ENCODE results near the gene ARL6IP5. TPM values are rescaled to one million over a fixed set of nuclear protein-coding genes. Genes with fewer than 3 reads are reported as not detected.

The ARL6IP5 gene
- total and polyA plus RNA-seq, 2 of the 13 experiments (the other 11 are each of a cell fraction or from before 2014, with no cell fraction given) = 23.7 to 29.6 TPM

DNA sequence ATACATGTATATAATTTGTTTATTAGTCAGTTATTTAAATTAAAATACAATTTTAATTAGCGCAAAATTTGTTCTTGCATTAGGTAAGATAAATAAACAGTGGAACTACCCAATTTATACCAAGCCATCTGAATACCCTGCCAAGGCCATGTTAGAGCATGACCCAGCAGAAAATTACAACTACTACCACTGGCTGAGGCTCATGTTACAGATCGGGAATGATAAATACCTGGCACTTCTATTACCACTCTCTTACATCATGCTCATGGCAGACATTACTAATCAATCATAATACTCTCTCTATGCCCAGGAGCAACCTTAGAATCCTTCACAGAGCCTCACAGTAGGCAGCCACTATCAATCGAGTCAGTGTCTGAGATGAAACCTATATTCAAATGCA, 58.9 kb downstream of the ARL6IP5 start:
- Histone ChIP-seq H3K36me3 (replicated peaks in 1 of 2; ENCODE audit: control insufficient read depth in 1 of 2, insufficient read depth in 2 of 2, low read length in 2 of 2) (no peaks in the 10 kb centered on the region), H3K4me3 (replicated peaks in 1 of 3; ENCODE audit: insufficient read depth in 1 of 3, low read depth in 2 of 3, low read length in 3 of 3) (no peak overlapping the region), H3K9me3 (ENCODE audit: low read length) (no peaks in the 10 kb centered on the region), H3K79me2 (ENCODE audit: insufficient read depth, low read length) (no peaks in the 10 kb centered on the region), H2AFZ (ENCODE audit: low read length) (no peak overlapping the region), H3K4me2 (ENCODE audit: low read depth, low read length) (no peak overlapping the region), H3K27ac (ENCODE audit: extremely low read length, insufficient read depth, low read length) (no peak overlapping the region), H3K9ac (ENCODE audit: insufficient read depth, low read depth, low read length) (no peak overlapping the region), H3K4me1 (ENCODE audit: insufficient read depth, low read length) (no peaks in the 10 kb centered on the region), H4K20me1 (ENCODE audit: insufficient read depth, low read length) (no peaks in the 10 kb centered on the region), H3K27me3 (ENCODE audit: control insufficient read depth in 1 of 2, insufficient read depth in 2 of 2, low read length in 2 of 2) (no peaks in the 10 kb centered on the region)
- no TSS peak for BruUV-seq (replicated peaks)
- FAIRE-seq = no peak
- intact Hi-C loops (cut with micrococcal nuclease; ENCODE audit: unreplicated experiment) = no loop called here
- POLR2A ChIA-PET = no interaction called here
- 56% methylated on average over 3 of the region's 3 CpGs for WGBS (ENCODE audit: low lambda C conversion rate)
- DNase-seq (ENCODE audit: low spot score) = no peak
- no peak for ATAC-seq
- CTCF ChIA-PET (ENCODE audit: low intra/inter-chr PET ratio, low total read pairs) = no interaction called here
- in situ Hi-C loops (cut with HindIII; ENCODE audit: extremely low pct_ligation_motif_present, low pct_unique_long_range_greater_than_20kb) = no loop called here
- TF ChIP-seq ZNF30 (CRISPR knock-in tag; IDR thresholded peaks at IDR 0.05) (no peak), NFE2L2 (IDR thresholded peaks at IDR 0.05; ENCODE audit: low read length) (peak; percentile 48; the same call in 1 of the 2 replicates), ZNF292 (CRISPR knock-in tag; IDR thresholded peaks at IDR 0.05; ENCODE audit: borderline replicate concordance, low read depth) (no peak)
- TF ChIP-seq, protein P1, sequence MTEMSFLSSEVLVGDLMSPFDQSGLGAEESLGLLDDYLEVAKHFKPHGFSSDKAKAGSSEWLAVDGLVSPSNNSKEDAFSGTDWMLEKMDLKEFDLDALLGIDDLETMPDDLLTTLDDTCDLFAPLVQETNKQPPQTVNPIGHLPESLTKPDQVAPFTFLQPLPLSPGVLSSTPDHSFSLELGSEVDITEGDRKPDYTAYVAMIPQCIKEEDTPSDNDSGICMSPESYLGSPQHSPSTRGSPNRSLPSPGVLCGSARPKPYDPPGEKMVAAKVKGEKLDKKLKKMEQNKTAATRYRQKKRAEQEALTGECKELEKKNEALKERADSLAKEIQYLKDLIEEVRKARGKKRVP (CRISPR knock-in tag; IDR thresholded peaks at IDR 0.05) = peak in 1 of 2 experiments; percentile 87; a peak in 2 of 4 replicates
- TF ChIP-seq, protein P2, sequence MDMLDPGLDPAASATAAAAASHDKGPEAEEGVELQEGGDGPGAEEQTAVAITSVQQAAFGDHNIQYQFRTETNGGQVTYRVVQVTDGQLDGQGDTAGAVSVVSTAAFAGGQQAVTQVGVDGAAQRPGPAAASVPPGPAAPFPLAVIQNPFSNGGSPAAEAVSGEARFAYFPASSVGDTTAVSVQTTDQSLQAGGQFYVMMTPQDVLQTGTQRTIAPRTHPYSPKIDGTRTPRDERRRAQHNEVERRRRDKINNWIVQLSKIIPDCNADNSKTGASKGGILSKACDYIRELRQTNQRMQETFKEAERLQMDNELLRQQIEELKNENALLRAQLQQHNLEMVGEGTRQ (IDR thresholded peaks at IDR 0.05; ENCODE audit: low read depth, low read length) = no peak
- TF ChIP-seq, protein P2 (CRISPR knock-in tag; IDR thresholded peaks at IDR 0.05; ENCODE audit: borderline replicate concordance) = no peak

Measured in HepG2 (cell line).